ENCODE measurements around the gene MEFV. TPM values are rescaled to one million over a fixed set of nuclear protein-coding genes. Genes with fewer than 3 reads are reported as not detected.

The MEFV gene
- total and polyA plus RNA-seq, 10 of the 15 experiments (the other 5 are each of a cell fraction or from before 2014, with no cell fraction given) = 0.03 to 0.11 (median 0.09) TPM; not detected in 5

DNA sequence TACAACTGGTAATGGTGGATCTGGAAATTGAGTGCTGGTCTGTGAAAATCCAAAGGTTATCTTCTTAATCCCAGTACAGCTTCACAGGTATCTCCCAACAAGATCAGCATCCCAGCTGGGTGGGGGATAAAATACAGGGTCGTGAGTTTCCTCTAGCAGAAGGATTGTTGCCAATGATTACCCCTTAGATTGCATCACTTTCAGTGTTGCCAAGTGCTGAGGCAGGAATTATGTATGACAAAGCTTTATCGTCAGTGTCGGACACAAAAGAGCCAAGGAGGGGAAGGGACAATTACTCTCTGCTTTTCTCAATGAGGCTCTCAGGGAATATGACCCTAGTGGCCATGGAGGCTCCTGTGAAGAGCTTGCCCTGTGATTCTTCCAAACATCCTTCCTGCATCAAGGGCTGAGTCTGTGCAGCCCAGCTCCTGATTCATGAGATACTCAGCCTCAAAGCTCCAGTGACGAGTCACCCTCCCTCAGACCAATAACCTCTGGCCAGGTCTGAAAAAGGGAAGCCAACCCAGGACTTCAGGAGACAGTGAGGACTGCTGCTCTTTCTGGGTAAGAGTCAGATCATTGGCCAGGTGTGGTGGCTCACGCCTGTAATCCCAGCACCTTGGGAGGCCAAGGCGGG, 53.4 kb downstream of the MEFV start:
- no peak for DNase-seq (ENCODE audit: low read depth, low spot score)
- no peaks in the 10 kb centered on the region for H3K27me3 ChIP-seq (replicated peaks in 1 of 2; ENCODE audit: control insufficient read depth in 2 of 2, insufficient read depth in 2 of 2, low read length in 1 of 2)
- FAIRE-seq = no peak
- H3K4me2 ChIP-seq (ENCODE audit: control insufficient read depth, insufficient read depth) = no peak overlapping the region
- TF ChIP-seq TCF3 (IDR thresholded peaks at IDR 0.05; ENCODE audit: borderline replicate concordance, insufficient read depth, low read depth, low read length) = no peak
- TF ChIP-seq STAT3 (IDR thresholded peaks at IDR 0.05; ENCODE audit: low read depth, low read length) = no peak
- TF ChIP-seq SRF (IDR thresholded peaks at IDR 0.05; ENCODE audit: low read depth in 2 of 2, low read length in 2 of 2) = no peak
- TF ChIP-seq, protein P1, sequence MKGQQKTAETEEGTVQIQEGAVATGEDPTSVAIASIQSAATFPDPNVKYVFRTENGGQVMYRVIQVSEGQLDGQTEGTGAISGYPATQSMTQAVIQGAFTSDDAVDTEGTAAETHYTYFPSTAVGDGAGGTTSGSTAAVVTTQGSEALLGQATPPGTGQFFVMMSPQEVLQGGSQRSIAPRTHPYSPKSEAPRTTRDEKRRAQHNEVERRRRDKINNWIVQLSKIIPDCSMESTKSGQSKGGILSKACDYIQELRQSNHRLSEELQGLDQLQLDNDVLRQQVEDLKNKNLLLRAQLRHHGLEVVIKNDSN (IDR thresholded peaks at IDR 0.05; ENCODE audit: borderline replicate concordance, extremely low read length, insufficient read depth, low read depth, low read length) = no peak
- no peak for TF ChIP-seq JUND (IDR thresholded peaks at IDR 0.05; ENCODE audit: low read depth, low read length)
- no peak for TF ChIP-seq NFYA (IDR thresholded peaks at IDR 0.05; ENCODE audit: borderline replicate concordance, low read depth, low read length)
- TF ChIP-seq, protein P2, sequence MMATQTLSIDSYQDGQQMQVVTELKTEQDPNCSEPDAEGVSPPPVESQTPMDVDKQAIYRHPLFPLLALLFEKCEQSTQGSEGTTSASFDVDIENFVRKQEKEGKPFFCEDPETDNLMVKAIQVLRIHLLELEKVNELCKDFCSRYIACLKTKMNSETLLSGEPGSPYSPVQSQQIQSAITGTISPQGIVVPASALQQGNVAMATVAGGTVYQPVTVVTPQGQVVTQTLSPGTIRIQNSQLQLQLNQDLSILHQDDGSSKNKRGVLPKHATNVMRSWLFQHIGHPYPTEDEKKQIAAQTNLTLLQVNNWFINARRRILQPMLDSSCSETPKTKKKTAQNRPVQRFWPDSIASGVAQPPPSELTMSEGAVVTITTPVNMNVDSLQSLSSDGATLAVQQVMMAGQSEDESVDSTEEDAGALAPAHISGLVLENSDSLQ (IDR thresholded peaks at IDR 0.05) = no peak
- TF ChIP-seq EGR1 (IDR thresholded peaks at IDR 0.05; ENCODE audit: borderline replicate concordance in 1 of 2, low read depth in 2 of 2, low read length in 2 of 2) = no peak
- no peak for TF ChIP-seq SMC3 (IDR thresholded peaks at IDR 0.05; ENCODE audit: borderline replicate concordance, low read length)
- TF ChIP-seq KLF5 (IDR thresholded peaks at IDR 0.05; ENCODE audit: partially characterized antibody) = no peak
- no peak for TF ChIP-seq PAX8 (IDR thresholded peaks at IDR 0.05)
- TF ChIP-seq ATF7 (IDR thresholded peaks at IDR 0.05; ENCODE audit: low read depth) = no peak
- no peak for TF ChIP-seq IKZF2 (IDR thresholded peaks at IDR 0.05)
- TF ChIP-seq BMI1 (IDR thresholded peaks at IDR 0.05; ENCODE audit: borderline replicate concordance) = no peak
- TF ChIP-seq IKZF1 (conservative IDR thresholded peaks at IDR 0.05) = no peak
- no peak for TF ChIP-seq CBFB (IDR thresholded peaks at IDR 0.05; ENCODE audit: low read depth)
- no peak for TF ChIP-seq MXI1 (IDR thresholded peaks at IDR 0.05; ENCODE audit: low read depth, low read length)
- TF ChIP-seq BCL11A (IDR thresholded peaks at IDR 0.05; ENCODE audit: low read depth, low read length) = no peak
- TF ChIP-seq, protein P3, sequence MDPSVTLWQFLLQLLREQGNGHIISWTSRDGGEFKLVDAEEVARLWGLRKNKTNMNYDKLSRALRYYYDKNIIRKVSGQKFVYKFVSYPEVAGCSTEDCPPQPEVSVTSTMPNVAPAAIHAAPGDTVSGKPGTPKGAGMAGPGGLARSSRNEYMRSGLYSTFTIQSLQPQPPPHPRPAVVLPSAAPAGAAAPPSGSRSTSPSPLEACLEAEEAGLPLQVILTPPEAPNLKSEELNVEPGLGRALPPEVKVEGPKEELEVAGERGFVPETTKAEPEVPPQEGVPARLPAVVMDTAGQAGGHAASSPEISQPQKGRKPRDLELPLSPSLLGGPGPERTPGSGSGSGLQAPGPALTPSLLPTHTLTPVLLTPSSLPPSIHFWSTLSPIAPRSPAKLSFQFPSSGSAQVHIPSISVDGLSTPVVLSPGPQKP (IDR thresholded peaks at IDR 0.05; ENCODE audit: low read depth, low read length) = no peak
- TF ChIP-seq HDAC6 (IDR thresholded peaks at IDR 0.05; ENCODE audit: unreplicated experiment) = no peak
- CTCF ChIA-PET = no interaction called here
- RAD21 ChIA-PET (ENCODE audit: unreplicated experiment) = no interaction called here
- intact Hi-C loops (cut with micrococcal nuclease; ENCODE audit: unreplicated experiment) = no loop called here
- no peak overlapping the region for H3K9ac ChIP-seq (ENCODE audit: control insufficient read depth, insufficient read depth, low read length)
- H3K9me3 ChIP-seq (replicated peaks; ENCODE audit: control insufficient read depth, insufficient read depth, low read length) = peaks cover 2% of the 10 kb centered on the region; the same call in 2 of the 3 replicates
- 54% methylated on average over 6 of the region's 6 CpGs for WGBS (ENCODE audit: insufficient coverage, insufficient replicate concordance, low lambda C conversion rate, missing lambda C conversion rate)
- H2AFZ ChIP-seq (ENCODE audit: control insufficient read depth, low read depth, low read length) = no peak overlapping the region
- H3K36me3 ChIP-seq (ENCODE audit: control insufficient read depth in 2 of 2, insufficient read depth in 2 of 2, low read length in 1 of 2) = no peaks in the 10 kb centered on the region
- POLR2A ChIA-PET = no interaction called here
- no peaks in the 10 kb centered on the region for H3K4me1 ChIP-seq (ENCODE audit: control insufficient read depth, insufficient read depth, low read length)
- no peak for ATAC-seq
- no peaks in the 10 kb centered on the region for H4K20me1 ChIP-seq (ENCODE audit: control insufficient read depth, insufficient read depth)
- BruUV-seq (replicated peaks) = no TSS peak
- in situ Hi-C loops (cut with MboI) = no loop called here
- no peaks in the 10 kb centered on the region for H3K79me2 ChIP-seq (ENCODE audit: control insufficient read depth, insufficient read depth, low read length)
- no peak overlapping the region for H3K4me3 ChIP-seq
- SMC1A ChIA-PET (ENCODE audit: uncharacterized antibody, unreplicated experiment) = interaction anchor here (0.7 kb wide), 1 partner anchor 14 kb away, joined by 4 read pairs; no protein-coding TSS in a partner anchor
- H3K27ac ChIP-seq (ENCODE audit: control insufficient read depth, insufficient read depth) = no peak overlapping the region
